Measurements from ENCODE around the gene LASP1NB.

LASP1NB gene

DNA sequence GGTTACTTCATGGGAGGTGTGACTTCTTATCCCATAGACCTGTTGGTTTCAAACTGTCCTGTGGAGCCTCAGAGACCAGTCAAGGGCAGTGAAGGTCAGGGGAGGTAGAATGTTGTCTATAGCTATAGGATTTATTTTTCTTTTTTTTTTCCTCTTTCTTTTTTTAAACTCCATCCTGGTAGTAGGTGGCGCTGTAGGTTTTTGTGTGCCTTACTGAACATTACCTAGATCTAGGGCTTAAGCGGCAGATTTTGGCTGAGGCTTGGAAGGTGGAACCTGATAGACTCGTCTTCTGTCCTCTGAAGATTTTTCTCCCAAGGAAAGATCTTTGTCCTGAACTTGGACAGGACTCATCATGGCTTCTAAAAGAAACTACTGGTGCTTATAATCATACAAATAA, 8.2 kb upstream of the LASP1NB start:
- in situ Hi-C loops (cut with HindIII; ENCODE audit: low pct_unique_long_range_greater_than_20kb, low sequenced_read_pairs) (no loop called here), intact Hi-C loops (cut with micrococcal nuclease; ENCODE audit: unreplicated experiment) (no loop called here)
- Histone ChIP-seq H3K27me3 (ENCODE audit: control insufficient read depth, insufficient read depth, low read length) (no peaks in the 10 kb centered on the region), H3K27ac (ENCODE audit: low read length) (no peak overlapping the region), H3K9me3 (ENCODE audit: control insufficient read depth, insufficient read depth, low read depth, low read length) (no peaks in the 10 kb centered on the region), H3K4me3 (ENCODE audit: low read depth in 2 of 2, low read length in 2 of 2) (no peak overlapping the region), H3K36me3 (ENCODE audit: control insufficient read depth, insufficient read depth, low read length) (no peaks in the 10 kb centered on the region), H3K4me1 (ENCODE audit: control insufficient read depth, insufficient read depth, low read length) (no peaks in the 10 kb centered on the region)
- POLR2A ChIA-PET: no interaction called here
- CTCF ChIA-PET: interaction anchor here (0.5 kb wide), 1 partner anchor 50 kb away, joined by 3 read pairs; the partner anchor contains the start of gene FBXO47
- BruUV-seq (replicated peaks): no TSS peak
- ATAC-seq (no peak), DNase-seq (ENCODE audit: low read depth, low spot score) (no peak)
- TF ChIP-seq, protein P1, sequence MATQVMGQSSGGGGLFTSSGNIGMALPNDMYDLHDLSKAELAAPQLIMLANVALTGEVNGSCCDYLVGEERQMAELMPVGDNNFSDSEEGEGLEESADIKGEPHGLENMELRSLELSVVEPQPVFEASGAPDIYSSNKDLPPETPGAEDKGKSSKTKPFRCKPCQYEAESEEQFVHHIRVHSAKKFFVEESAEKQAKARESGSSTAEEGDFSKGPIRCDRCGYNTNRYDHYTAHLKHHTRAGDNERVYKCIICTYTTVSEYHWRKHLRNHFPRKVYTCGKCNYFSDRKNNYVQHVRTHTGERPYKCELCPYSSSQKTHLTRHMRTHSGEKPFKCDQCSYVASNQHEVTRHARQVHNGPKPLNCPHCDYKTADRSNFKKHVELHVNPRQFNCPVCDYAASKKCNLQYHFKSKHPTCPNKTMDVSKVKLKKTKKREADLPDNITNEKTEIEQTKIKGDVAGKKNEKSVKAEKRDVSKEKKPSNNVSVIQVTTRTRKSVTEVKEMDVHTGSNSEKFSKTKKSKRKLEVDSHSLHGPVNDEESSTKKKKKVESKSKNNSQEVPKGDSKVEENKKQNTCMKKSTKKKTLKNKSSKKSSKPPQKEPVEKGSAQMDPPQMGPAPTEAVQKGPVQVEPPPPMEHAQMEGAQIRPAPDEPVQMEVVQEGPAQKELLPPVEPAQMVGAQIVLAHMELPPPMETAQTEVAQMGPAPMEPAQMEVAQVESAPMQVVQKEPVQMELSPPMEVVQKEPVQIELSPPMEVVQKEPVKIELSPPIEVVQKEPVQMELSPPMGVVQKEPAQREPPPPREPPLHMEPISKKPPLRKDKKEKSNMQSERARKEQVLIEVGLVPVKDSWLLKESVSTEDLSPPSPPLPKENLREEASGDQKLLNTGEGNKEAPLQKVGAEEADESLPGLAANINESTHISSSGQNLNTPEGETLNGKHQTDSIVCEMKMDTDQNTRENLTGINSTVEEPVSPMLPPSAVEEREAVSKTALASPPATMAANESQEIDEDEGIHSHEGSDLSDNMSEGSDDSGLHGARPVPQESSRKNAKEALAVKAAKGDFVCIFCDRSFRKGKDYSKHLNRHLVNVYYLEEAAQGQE (IDR thresholded peaks at IDR 0.05; ENCODE audit: insufficient read depth in 1 of 2, low read depth in 2 of 2, low read length in 1 of 2): no peak
- no peak for TF ChIP-seq POLR2AphosphoS5 (IDR thresholded peaks at IDR 0.05; ENCODE audit: low read depth, low read length)
- TF ChIP-seq, protein P2, sequence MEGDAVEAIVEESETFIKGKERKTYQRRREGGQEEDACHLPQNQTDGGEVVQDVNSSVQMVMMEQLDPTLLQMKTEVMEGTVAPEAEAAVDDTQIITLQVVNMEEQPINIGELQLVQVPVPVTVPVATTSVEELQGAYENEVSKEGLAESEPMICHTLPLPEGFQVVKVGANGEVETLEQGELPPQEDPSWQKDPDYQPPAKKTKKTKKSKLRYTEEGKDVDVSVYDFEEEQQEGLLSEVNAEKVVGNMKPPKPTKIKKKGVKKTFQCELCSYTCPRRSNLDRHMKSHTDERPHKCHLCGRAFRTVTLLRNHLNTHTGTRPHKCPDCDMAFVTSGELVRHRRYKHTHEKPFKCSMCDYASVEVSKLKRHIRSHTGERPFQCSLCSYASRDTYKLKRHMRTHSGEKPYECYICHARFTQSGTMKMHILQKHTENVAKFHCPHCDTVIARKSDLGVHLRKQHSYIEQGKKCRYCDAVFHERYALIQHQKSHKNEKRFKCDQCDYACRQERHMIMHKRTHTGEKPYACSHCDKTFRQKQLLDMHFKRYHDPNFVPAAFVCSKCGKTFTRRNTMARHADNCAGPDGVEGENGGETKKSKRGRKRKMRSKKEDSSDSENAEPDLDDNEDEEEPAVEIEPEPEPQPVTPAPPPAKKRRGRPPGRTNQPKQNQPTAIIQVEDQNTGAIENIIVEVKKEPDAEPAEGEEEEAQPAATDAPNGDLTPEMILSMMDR (IDR thresholded peaks at IDR 0.05): no peak; the same call in 1 of the 2 replicates

DNA sequence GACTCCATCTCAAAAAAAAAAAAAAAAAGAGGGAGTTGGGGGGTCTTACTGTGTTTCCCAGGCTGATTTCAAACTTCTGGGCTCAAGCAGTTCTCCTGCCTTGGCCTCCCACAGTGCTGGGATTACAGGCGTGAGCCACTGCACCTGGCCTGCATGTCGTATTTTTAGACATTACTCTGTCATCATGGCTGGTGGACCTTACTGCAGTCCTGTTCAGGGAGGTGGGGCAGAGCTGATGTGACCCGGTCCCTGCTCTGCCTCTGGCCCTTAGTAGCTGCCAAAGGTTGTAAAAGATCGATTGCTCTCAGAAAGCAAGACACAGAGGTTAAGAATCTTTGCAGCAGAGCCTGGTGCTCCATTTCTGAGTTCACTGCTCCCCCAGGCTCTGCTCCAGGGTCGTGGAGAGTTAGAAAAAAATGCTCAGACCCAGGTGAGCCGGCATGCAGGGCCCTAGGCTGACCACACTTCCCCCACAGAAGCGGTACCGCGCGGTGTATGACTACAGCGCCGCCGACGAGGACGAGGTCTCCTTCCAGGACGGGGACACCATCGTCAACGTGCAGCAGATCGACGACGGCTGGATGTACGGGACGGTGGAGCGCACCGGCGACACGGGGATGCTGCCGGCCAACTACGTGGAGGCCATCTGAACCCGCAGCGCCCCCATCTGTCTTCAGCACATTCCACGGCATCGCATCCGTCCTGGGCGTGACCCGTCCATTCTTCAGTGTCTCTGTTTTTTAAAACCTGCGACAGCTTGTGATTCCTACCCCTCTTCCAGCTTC, 7.1 kb upstream of the LASP1NB start:
- intact Hi-C loops (cut with micrococcal nuclease; ENCODE audit: unreplicated experiment): no loop called here
- Histone ChIP-seq H3K9me3 (ENCODE audit: control insufficient read depth, insufficient read depth, low read depth, low read length) (no peaks in the 10 kb centered on the region), H3K4me1 (ENCODE audit: control insufficient read depth, insufficient read depth, low read length) (no peaks in the 10 kb centered on the region), H3K4me3 (ENCODE audit: low read depth in 2 of 2, low read length in 2 of 2) (no peak overlapping the region), H3K27me3 (ENCODE audit: control insufficient read depth, insufficient read depth, low read length) (no peaks in the 10 kb centered on the region), H3K27ac (ENCODE audit: low read length) (no peak overlapping the region), H3K36me3 (ENCODE audit: control insufficient read depth, insufficient read depth, low read length) (no peaks in the 10 kb centered on the region)
- in situ Hi-C loops (cut with HindIII; ENCODE audit: low pct_unique_long_range_greater_than_20kb, low sequenced_read_pairs): no loop called here
- no TSS peak for BruUV-seq (replicated peaks)
- CTCF ChIA-PET: no interaction called here
- POLR2A ChIA-PET: no interaction called here
- no peak for DNase-seq (ENCODE audit: low read depth, low spot score)
- no peak for ATAC-seq
- TF ChIP-seq TCF7L2 (IDR thresholded peaks at IDR 0.05; ENCODE audit: low read depth, low read length) (no peak), SIN3A (IDR thresholded peaks at IDR 0.05; ENCODE audit: borderline replicate concordance, insufficient read depth, low read depth, low read length) (no peak), POLR2AphosphoS5 (IDR thresholded peaks at IDR 0.05; ENCODE audit: low read depth, low read length) (no peak)
- TF ChIP-seq, protein P2 (IDR thresholded peaks at IDR 0.05): no peak
- TF ChIP-seq, protein P1 (IDR thresholded peaks at IDR 0.05; ENCODE audit: insufficient read depth in 1 of 2, low read depth in 2 of 2, low read length in 1 of 2): no peak

All from Panc1 (cell line).